GM18861 (cell line): Measurements from ENCODE around the gene PLA2G1B.

Experiments used
- ATAC-seq: cut with Tn5 transposase; IDR thresholded peaks from one replicate; pipeline ENCODE4 v1.9.1; 2021; ENCODE audit not compliant: unreplicated experiment

The PLA2G1B gene

DNA sequence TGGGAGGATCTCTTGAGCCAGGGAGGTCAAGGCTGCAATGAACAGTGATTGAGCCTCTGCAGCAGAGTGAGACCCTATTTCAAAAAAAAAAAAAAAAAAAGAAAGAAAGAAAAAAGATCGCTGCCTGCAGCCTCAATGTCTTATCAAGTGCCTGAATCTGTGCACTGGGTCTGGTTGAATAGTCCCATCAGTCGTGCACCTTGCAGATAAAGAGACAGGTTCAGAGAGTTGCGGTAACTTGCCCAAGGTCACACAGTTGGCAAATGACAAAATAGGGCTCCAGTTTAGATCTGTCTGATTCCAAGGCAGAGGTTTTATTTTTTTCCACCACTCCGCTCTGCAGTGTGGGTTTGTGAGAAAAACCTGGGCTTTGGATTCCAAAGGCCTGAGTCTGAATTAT, 649 bp upstream of the PLA2G1B start:
- ATAC-seq, result no peak

DNA sequence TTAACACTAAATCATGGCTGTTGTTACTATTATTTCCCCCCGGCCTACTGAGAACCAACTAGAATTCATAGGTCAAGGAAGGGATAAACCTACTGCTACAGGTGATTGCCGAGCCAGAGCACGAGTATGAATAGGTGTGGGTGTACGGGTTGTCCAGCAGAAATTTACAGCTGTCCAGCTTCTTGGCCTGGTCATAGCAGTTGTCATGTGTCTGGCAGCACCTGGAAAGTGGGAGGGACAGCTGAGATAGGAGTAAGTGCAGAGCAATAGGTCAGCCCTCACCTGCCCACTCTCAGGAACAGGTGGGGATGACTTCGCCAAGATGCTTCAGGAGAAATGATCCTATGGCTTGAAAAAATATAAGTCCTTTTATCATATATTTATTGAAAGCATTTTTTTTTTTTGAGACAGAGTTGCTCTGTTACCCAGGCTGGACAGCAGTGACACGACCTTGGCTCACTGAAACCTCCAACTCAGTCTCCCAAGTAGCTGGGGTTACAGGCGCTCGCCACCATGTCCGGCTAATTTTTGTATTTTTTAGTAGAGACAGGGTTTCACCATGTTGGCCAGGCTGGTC, 2.6 kb downstream of the PLA2G1B start:
- ATAC-seq, result no peak

DNA sequence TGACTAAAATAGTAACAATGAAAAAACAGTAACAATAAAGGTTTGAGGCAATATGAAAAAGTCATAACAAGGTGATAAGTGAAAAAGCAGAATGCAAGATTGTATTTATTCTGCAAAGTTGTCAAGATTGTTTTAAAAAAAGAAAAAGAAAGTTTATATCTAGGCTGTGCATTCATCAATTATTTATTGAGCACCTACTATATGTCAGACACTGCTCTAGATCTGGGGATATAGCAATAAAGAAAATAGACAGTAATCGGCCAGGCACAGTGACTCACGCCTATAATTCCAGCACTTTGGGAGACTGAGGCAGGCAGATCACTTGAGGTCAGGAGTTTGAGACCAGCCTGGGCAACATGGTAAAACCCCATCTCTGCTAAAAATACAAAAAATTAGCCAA, 3.8 kb downstream of the PLA2G1B start:
- ATAC-seq, result no peak

DNA sequence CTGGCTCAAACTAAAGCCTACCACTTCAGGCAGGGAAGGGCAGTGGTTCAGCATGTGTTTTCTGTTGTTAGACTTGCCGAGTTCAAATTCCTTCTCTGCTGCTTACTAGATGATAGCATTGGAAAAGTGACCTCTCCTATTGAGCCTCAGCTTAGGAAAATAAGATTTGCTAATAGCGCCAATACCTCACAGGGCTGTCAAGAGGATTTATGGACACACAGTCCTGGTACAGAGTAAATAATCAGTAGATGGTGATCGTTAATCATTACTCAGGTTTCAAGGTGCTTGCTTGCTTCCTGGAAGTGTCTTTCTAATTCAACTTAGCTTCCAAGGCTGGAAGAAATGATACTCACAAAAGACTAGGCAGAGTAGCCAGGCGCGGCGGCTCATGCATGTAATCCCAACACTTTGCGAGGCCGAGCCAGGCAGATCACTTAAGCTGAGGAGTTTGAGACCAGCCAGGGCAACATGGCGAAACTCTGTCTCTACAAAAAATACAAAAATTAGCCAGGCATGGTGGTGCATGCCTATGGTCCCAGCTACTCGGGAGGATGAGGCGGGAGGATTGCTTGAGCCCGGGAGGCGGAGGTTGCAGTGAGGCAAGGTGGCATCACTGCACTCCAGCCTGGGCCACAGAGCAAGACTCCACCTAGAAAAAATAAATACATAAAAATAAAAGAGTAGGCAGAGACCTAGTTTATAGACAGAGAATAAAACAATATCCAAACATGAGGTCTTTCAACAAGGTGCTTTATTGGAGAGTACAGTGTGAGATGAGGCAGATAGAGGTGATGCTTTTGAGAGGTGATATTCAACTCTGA, 6.0 kb downstream of the PLA2G1B start:
- ATAC-seq, result no peak

DNA sequence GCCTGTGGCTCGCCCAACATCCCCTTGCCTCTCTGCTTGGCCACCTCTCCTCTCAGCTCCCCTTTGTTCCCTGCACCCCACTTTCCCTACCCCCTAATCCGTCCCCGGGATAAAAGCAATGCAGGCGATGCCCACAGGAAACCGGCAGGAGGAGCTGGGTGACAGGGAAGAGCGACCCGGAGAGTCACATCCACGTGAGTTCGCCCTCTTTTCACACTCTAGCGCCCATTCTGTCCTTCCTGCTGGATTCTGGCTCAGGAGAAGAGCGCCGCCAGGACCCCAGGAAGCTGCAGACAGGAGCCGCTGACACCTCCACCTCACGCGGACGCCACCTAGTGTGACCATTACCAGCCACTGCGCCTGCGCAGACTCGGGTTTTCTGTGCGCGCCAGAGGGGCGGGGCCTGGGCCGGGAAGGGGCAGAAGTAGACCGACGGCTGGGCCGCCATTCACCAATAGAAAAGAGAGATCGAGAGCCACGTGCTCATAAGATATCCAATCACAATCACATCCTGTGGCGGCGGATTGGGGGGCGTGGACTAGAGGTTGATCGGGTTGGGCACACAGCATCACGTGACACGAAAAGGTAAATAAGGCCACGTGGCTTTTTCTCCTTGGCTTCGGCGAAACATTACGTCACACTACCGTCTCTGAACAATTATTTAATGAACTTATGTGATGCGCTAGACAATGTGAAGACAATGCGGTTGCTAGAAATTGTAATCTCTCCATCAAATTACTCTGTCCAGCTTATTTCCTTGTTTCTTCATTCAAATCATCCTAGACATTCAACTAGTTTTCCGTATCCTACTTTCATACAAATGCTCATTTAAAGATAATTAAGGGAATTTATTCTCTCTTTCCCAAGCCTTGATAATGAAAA, 10.1 kb downstream of the PLA2G1B start:
- peak; percentile 97 for ATAC-seq

DNA sequence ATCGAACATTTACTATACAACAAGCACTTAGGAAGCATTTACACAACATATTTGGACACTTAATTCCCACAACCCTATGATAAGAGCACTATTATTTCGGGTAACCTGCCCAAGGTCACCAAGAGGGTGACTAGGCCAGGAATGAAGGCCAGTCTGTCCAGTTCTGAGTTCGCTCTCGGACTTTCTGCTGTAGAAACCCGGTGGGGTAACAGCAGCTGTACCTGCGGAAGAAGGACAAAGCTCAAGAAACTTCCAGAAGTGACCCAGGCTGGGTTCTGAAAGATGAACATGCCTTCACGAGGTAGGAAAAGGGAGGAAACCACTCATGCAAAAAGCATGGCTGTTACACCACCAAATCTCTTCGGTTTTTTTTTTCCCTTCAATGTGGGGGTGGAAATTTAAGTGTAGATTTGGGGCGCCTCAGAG, 10.8 kb downstream of the PLA2G1B start:
- ATAC-seq, result no peak

DNA sequence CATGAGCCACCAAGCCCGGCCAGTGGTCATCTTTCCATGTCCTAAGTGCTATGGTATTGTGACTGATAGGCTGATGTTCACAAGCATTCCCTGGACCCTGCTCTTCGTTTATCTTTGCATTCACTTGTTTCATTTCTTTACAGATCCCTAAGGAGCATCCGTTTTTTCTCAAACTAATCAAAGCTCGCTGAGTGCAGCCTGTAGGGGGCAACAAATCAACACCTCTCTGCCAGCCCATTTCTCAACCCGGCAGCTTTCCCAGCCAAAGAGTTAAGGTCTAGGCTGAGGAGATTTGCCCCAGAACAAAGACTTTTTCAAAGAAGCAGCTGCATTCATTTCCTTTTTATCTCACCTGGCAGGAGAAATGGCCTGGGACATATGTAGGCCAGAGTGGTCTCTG, 13.4 kb downstream of the PLA2G1B start:
- ATAC-seq, result no peak

DNA sequence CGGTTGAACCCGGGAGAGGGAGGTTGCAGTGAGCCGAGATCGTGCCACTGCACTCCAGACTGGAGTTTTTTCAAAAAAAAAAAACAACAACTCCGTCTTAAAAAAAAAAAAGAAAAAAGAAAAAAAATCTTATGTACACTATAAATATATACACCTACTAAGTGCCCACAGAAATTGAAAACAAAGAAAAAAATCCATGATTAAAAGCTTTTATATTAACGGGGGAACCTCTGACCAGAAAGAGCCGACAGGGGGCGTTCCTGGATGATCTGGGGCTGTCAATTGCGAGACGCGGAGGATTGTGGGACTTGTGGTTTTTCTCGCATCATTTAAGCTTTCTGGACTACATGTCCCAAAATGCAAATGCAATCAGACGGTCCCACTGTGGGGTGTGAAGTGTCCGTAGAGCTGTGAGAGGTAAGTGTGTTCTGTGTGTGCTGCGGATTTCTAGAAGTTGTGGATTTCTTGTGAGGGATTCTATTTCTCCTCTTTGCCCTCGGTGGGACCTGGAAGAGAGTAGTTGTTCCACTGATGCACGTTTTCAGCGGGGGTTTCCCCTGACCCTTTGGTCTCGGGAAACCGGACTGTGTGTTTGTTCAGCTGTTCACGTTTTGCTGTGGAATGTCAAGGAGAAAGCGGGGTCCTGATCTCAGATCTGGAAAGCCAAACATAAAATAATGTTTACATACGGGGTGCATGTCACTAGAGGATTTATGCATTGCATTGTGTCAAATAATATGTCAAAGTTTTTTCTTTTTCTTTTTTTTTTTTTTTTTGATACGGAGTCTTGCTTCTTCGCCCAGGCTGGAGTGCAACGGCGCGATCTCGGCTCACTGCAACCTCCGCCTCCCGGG, 25.4 kb downstream of the PLA2G1B start, which contains the start of gene SIRT4:
Gene SIRT4, plus strand, starts transcription at position 360 of the 854 bp plus-strand sequence. CDS start 1,241 bp downstream, outside the sequence.
- peak; percentile 98 for ATAC-seq

DNA sequence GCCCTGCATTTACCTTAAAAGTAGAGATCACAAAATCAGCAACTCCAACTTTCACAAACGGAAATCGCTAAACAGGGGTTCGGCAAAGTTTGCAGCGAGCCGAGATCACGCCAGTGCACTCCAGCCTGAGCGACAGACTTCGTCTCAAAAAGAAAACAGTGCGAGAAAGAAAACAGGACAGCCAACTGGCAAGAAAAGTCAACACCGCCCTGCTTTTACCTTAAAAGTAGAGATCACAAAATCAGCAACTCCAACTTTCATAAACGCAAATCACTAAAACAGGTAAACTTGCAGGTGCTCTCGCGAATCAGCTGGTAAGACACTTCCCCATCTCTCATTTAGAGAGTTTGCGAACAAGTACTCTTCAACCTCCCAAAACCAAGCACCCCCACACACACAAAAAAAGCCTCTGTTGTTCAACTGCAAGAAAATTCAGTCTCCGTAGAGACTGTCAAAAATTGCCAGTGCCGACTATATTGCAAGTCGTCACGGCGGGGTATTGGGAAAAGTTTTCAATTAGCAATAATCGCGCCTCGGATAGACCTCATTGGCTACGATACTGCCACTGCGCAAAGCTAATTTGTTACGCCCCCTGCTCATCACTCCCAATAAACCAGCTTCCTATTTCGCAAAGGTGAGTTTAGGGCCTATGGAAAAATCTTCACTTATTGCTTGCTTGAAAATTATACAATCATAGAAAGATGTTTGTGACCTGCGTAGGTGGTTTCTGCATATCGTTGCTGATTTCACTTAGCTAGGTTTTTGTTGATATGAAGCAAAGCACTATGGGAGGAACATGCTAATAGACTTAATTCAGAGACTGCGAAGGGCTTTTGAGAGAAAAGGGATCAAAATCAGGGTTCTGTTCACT, 34.7 kb downstream of the PLA2G1B start, which contains the start of gene RNU4-1:
Gene RNU4-1, minus strand, starts transcription at position 577 of the 871 bp plus-strand sequence.
- ATAC-seq, result peak; percentile 39

DNA sequence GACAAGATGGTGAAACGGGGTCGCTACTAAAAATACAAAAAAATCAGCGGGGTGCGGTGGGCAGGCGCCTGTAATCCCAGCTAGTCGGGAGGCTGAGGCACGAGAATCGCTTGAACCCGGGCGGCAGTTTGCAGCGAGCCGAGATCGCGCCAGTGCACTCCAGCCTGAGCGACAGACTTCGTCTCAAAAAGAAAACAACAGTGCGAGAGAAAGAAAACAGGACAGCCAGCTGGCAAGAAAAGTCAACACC, 35.2 kb downstream of the PLA2G1B start:
- ATAC-seq, result no peak

DNA sequence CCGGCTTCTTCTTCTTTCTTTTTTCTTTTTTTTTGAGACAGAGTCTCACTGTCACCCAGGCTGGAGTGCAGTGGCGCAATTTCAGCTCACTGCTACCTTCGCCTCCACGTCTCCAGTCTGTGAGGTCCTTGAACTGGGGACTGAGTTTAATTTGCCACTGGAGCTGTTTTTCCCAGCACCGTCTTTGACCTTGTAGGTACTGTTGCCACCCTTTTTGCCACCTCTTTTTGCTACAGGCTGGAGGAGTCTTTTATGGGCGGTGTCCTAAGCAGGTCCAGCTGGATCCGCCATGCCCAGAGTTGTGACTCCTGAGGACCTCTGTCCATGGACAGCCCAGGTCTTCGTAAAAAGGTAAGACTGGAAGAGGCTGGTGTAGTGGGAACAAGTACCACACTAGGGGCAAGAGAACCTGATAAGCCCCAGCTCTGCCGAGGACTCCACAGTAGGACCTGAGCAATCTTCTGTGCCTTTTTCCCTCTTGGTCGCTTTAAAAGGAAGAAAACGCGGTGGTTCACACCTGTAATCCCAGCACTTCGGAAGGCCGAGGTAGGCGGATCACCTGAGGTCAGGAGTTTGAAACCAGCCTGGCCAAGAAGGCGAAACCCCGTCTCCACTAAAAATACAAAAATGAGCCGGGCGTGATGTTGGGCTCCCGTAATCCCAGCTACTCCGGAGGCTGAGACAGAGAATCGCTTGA, 36.8 kb downstream of the PLA2G1B start:
- no peak for ATAC-seq

DNA sequence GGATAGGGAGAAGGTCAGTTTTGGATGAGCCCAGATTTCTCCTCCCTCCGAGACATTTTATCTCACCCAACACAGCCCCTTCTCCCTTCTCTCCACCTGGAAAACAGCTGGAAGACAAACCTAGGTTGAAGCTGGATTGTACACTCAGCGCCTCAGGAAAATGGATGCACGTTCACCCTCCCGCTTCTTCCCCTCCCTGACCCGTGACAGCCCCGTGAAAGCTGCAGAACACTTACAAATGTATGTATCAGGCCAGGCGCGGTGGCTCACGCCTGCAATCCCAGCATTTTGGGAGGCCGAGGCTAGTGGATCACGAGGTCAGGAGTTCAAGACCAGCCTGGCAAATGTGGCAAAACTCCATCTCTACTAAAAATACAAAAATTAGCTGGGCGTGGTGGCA, 40.1 kb downstream of the PLA2G1B start:
- no peak for ATAC-seq

DNA sequence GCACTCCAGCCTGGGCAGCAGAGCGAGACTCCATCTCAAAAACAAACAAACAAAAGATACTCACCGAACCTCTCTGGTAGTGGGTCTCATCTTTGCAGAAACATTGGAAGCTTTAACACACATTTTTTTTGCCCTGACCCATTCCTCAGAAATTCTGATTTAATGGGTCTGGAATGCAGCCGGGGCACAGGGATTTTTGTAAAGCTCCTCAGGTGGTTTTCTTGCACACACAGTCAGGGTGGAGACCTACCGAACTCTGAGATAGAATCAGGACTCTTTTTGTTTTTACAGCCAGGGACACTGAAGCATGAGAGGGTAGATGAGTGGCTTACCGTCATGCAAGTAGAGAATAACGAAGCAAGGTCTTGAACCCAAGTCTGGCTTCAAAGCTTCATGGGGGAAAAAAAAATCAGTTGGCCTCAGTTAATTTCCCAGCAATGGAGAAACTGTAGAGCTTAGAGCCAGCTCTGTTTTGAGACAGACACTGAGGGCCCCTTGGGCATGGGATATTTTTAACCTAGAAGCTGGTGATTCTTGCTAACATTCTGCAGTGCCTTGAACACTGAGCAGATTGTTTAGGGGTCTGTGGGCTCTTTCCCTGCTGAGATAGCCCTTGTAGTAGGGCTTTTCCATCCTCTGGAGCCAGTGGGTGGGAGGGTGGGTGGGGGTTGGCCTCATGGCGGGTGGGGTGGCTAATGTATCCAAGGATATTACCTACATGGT, 40.6 kb downstream of the PLA2G1B start:
- no peak for ATAC-seq

DNA sequence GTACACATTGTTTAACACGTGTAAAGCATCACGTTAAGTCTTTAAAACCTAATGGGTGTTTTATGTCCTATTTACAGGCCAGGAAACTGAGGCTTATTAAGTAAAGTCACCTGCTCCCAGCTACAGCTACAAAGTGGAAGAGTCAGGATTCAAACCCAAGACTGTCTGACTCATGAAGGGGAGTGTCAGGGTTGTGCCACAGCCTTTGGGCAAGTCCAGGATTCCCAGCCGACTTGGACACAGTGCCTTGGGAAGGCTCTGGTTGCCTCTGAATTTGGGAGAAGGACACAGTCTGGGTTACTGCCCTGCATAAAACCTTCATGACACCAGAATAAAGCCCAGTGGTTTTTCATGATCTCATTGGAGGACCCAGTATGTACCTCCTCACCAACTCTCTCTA, 43.2 kb downstream of the PLA2G1B start:
- ATAC-seq, result no peak

DNA sequence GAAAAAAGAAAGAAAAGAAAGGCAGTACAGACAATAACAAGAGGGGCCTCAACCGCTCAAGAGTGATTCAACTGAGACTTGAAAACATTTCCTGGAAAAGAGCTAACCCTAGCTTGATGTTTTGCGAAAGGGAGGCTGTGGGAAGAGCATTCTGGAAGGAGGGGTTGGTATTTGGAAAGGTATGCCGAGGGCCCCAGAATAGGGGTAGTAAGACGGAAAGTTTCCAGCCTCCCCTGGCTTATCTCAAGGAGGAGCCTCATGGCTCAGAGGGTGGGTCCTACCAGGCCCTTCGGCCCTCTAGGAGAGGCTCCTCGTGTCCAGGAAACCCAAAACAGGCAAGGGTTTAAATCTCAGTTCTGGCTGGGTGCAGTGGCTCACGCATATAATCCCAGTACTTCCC, 44.3 kb downstream of the PLA2G1B start:
- ATAC-seq, result no peak

DNA sequence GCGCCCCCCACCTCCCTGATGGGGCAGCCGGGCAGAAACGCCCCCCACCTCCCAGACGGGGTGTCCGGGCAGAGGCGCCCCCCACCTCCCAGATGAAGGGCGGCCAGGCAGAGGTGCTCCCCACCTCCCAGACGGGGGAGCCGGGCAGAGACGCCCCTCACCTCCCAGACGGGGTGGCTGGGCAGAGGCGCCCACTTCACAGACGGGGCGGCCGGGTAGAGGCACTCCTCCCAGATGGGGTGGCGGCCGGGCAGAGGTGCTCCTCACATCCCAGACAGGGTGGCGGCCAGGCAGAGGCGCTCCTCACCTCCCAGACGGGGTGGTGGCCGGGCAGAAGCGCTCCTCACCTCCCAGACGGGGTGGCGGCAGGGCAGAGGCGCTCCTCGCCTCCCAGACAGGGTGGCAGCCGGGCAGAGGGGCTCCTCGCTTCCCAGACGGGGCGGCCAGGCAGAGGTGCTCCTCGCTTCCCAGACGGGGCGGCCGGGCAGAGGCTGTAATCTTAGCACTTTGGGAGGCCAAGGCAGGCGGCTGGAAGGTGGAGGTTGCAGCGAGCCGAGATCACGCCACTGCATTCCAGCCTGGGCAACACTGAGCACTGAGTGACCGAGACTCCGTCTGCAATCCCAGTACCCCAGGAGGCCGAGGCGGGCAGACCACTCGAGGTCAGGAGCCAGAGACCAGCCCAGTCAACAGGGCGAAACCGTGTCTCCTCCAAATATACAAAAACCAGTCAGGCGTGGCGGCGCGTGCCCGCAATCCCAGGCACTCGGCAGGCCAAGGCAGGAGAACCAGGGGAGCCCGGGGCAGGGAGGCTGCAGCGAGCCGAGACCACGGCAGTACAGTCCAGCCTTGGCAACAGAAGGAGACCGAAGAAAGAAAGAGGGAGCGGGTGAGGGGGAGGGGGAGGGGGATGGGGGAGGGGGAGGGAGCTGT, 49.2 kb downstream of the PLA2G1B start:
- no peak for ATAC-seq

DNA sequence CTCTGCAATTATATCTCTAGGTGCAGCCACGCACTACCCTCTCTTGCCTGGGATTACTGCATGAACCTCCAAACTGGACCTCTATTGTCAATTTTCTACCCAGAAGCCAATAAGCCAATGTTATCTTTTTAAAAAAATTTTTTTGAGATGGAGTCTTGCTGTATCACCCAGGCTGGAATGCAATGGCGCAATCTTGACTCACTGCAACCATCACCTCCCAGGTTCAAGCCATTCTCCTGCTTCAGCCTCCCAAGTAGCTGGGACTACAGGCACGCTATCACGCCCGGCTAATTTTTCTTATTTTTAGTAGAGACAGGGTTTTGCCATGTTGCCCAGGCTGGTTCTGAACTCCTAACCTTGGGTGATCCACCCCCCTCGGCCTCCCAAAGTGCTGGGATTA, 50.8 kb downstream of the PLA2G1B start:
- ATAC-seq, result no peak
